Testis (tissue), 2 donors: ENCODE data around the gene GATAD2A.

Experiments used
- POLR2A ChIP-seq: fragments of 450-650 bp; IDR thresholded peaks from one replicate; pipeline ENCODE4 v1.6.1; 2017; ENCODE audit warnings: antibody characterized with exemption, mild to moderate bottlenecking, moderate library complexity
- TF ChIP-seq, protein P1 (sequence below), 3 experiments: fragments of 450-650 bp in 2 of 3; fragments of 200-600 bp in 1 of 3; sonication (generic) in 1 of 3; IDR thresholded peaks; one replicate each; pipeline ENCODE4 v1.5.1; 2016 to 2019; ENCODE audit warnings: antibody characterized with exemption in 3 of 3, mild to moderate bottlenecking in 2 of 3, moderate library complexity in 1 of 3

DNA sequence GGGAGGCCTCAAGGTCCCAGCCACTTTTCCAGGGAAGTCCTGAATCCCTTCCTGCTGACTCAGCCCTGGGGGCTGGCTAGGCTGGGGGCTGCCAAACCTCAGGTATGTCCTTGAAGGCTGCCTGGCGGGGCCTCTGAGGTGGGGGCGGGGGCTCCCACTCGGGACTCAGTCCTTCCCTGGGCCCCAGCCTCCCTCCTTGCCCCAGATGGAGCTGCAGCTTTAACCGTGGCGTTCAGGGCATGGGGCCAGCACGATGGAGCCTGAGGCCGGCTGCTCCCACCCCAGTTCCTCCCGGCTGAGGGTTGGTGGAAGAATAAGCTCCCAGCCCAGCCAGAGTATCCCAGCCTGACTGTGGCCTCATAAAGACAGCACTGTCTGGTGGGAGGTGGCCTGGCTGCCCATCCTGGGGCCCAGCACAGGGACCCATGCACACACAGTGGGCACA lies 145.0 kb downstream of the GATAD2A start:
- TF ChIP-seq, protein P1, sequence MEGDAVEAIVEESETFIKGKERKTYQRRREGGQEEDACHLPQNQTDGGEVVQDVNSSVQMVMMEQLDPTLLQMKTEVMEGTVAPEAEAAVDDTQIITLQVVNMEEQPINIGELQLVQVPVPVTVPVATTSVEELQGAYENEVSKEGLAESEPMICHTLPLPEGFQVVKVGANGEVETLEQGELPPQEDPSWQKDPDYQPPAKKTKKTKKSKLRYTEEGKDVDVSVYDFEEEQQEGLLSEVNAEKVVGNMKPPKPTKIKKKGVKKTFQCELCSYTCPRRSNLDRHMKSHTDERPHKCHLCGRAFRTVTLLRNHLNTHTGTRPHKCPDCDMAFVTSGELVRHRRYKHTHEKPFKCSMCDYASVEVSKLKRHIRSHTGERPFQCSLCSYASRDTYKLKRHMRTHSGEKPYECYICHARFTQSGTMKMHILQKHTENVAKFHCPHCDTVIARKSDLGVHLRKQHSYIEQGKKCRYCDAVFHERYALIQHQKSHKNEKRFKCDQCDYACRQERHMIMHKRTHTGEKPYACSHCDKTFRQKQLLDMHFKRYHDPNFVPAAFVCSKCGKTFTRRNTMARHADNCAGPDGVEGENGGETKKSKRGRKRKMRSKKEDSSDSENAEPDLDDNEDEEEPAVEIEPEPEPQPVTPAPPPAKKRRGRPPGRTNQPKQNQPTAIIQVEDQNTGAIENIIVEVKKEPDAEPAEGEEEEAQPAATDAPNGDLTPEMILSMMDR (IDR thresholded peaks at IDR 0.05) = no peak
- TF ChIP-seq POLR2A = no peak
